ENCODE data around the gene DCHS1. TPM values are rescaled to one million over a fixed set of nuclear protein-coding genes. Genes with fewer than 3 reads are reported as not detected.
A peak's percentile ranks its signal among the peaks of the same experiment; 100 is the strongest.

DCHS1 gene
- total RNA-seq, 1 donor from 2014 or later: 28.0 TPM

GRCh38 chr11:6622261-6623171, 33.1 kb downstream of the DCHS1 start:
- H3K4me3 ChIP-seq: no peak overlapping the region
- H3K36me3 ChIP-seq: no peaks in the 10 kb centered on the region
- intact Hi-C loops (cut with DNase I): no loop called here
- no peaks in the 10 kb centered on the region for H3K9me3 ChIP-seq
- H3K27ac ChIP-seq: no peak overlapping the region
- ATAC-seq: no peak
- peaks cover 5% of the 10 kb centered on the region for H3K4me1 ChIP-seq
- no peak for TF ChIP-seq CTCF (IDR thresholded peaks at IDR 0.05)
- no peak for DNase-seq
- no peaks in the 10 kb centered on the region for H3K27me3 ChIP-seq

- DNase-seq (no peak), ATAC-seq (no peak)
- Histone ChIP-seq H3K9me3 (no peaks in the 10 kb centered on the region), H3K4me3 (no peak overlapping the region), H3K27ac (no peak overlapping the region), H3K36me3 (peaks cover 3% of the 10 kb centered on the region), H3K27me3 (no peaks in the 10 kb centered on the region), H3K4me1 (peaks cover 9% of the 10 kb centered on the region)
- intact Hi-C loops (cut with DNase I): no loop called here
- no peak for TF ChIP-seq CTCF (IDR thresholded peaks at IDR 0.05)
These were observed 33.8 kb downstream of the DCHS1 start for GRCh38 chr11:6621711-6622211.

GRCh38 chr11:6620636-6621035, 35.0 kb downstream of the DCHS1 start:
- no peak for TF ChIP-seq CTCF (IDR thresholded peaks at IDR 0.05)
- intact Hi-C loops (cut with DNase I): no loop called here
- Histone ChIP-seq H3K36me3 (peaks cover 14% of the 10 kb centered on the region), H3K9me3 (no peaks in the 10 kb centered on the region), H3K4me1 (peaks cover 9% of the 10 kb centered on the region), H3K27me3 (no peaks in the 10 kb centered on the region), H3K4me3 (no peak overlapping the region), H3K27ac (no peak overlapping the region)
- DNase-seq (no peak), ATAC-seq (no peak)

GRCh38 chr11:6619004-6619745, 36.4 kb downstream of the DCHS1 start, which contains the start of gene TPP1:
Gene TPP1 (minus strand): TSS chr11:6619422. CDS start chr11:6619400, 22 bp downstream.
- DNase-seq (peak; percentile 90), ATAC-seq (peak; percentile 95)
- H3K36me3 ChIP-seq: peaks cover 27% of the 10 kb centered on the region
- no peaks in the 10 kb centered on the region for H3K9me3 ChIP-seq
- peak within 1 kb of the TSS; percentile 87 for H3K27ac ChIP-seq
- peak within 1 kb of the TSS; percentile 78 for H3K4me3 ChIP-seq
- peaks cover 9% of the 10 kb centered on the region for H3K4me1 ChIP-seq
- intact Hi-C loops (cut with DNase I): no loop called here
- H3K27me3 ChIP-seq: no peaks in the 10 kb centered on the region
- TF ChIP-seq CTCF (IDR thresholded peaks at IDR 0.05): no peak

- TF ChIP-seq CTCF (IDR thresholded peaks at IDR 0.05): no peak
These were observed 37.2 kb downstream of the DCHS1 start for GRCh38 chr11:6618117-6619003.

More at GRCh38 chr11:6618117-6619003, 37.2 kb downstream of the DCHS1 start:
- Histone ChIP-seq H3K27me3 (no peaks in the 10 kb centered on the region), H3K9me3 (no peaks in the 10 kb centered on the region), H3K36me3 (peaks cover 30% of the 10 kb centered on the region), H3K4me1 (peaks cover 9% of the 10 kb centered on the region), H3K4me3 (peak overlapping the region; percentile 78), H3K27ac (peak overlapping the region; percentile 87)
- intact Hi-C loops (cut with DNase I): no loop called here
- ATAC-seq (peak; percentile 33), DNase-seq (peak; percentile 65)
